Right atrium auricular region (tissue), 2 donors: ENCODE data around the gene NT5C. TPM values are rescaled to one million over a fixed set of nuclear protein-coding genes. Genes with fewer than 3 reads are reported as not detected.
A peak's percentile ranks its signal among the peaks of the same experiment; 100 is the strongest.

Source experiments
- DNase-seq: peaks from one replicate; pipeline ENCODE4 v3.0.0-alpha.2; 2019; ENCODE audit warnings: low spot score
- H3K27ac ChIP-seq, 2 donors: fragments of 200-600 bp; sonication (generic); 1 replicate in 1 of 2; 2 replicates in 1 of 2; pipeline ENCODE4 v1.5.1; 2016 to 2019
- H3K27me3 ChIP-seq, 2 donors: fragments of 200-600 bp; sonication (generic); one replicate each; pipeline versions ENCODE4 v1.5.1 to v1.6.0; 2017 to 2019
- H3K36me3 ChIP-seq: fragments of 200-600 bp; sonication (generic); one replicate; pipeline ENCODE4 v1.5.1; 2016
- H3K4me1 ChIP-seq, 2 donors: fragments of 200-600 bp; sonication (generic); one replicate each; pipeline versions ENCODE4 v1.5.1 to v1.6.0; 2017 to 2019
- H3K4me3 ChIP-seq, 2 donors: fragments of 200-600 bp; sonication (generic); 1 replicate in 1 of 2; 2 replicates in 1 of 2; pipeline ENCODE4 v1.5.1; 2017 to 2019; ENCODE audit warnings: mild to moderate bottlenecking in 1 of 2, moderate library complexity in 1 of 2
- H3K9me3 ChIP-seq, 2 donors: fragments of 200-600 bp; sonication (generic); one replicate each; pipeline ENCODE4 v1.5.1; 2019
- total RNA-seq, 2 donors: library from RNA; depleted of rRNA; stranded (reverse); fragments of >200 nt; gene quantifications; one replicate each; pipeline ENCODE4 v1.1.0, GENCODE V29; 2016
- TF ChIP-seq, protein P1 (sequence below), 2 donors: fragments of 200-600 bp; sonication (generic); IDR thresholded peaks; one replicate each; pipeline ENCODE4 v1.5.1; 2019; ENCODE audit warnings: antibody characterized with exemption in 2 of 2

The NT5C gene
- total RNA-seq, 2 donors from 2014 or later = 41.4 to 77.5 TPM

DNA sequence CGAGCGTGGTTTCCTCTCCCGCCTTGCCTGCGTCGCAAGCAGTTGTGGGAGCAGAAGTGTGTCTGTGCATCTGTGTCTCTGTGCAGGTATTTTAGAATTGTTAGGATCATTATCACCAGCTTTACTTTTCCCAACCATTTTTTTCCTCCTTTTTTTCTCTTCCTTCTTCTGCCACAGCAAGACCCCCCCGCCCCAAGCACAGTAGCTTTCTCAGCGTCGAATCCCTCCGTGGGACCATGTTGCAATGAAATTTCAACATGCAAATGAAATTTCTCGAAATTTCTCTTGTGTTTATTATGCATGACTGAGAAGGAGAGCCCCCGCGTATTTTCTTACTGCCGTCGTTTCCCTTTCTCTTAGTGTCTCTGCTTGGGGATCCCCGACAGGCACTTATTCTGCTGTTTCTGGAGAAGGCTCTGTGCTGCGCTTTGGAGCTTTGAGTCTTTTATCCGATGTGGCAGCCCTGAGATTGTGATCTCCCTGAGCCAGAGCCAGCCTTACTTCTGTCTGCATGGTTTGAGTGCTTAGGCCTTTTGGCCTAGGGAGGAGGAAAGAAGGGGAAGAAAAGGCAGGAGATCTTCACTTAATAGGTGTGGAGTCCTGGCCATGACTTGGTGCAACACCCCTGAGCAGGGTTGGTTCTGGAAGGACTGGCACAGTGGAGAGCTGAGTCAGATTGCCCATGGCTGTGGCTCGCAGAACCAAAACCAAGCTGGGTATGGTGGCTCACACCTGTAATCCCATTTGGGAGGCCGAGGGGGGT, 16.8 kb downstream of the NT5C start:
- DNase-seq = no peak
- Histone ChIP-seq H3K27me3 (no peaks in the 10 kb centered on the region), H3K36me3 (no peaks in the 10 kb centered on the region), H3K4me1 (peaks cover 0 to 48% of the 10 kb centered on the region in 2 donors), H3K9me3 (no peaks in the 10 kb centered on the region), H3K4me3 (peak overlapping the region; percentile 27 to 52), H3K27ac (peak overlapping the region; percentile 77 to 86)
- TF ChIP-seq, protein P1, sequence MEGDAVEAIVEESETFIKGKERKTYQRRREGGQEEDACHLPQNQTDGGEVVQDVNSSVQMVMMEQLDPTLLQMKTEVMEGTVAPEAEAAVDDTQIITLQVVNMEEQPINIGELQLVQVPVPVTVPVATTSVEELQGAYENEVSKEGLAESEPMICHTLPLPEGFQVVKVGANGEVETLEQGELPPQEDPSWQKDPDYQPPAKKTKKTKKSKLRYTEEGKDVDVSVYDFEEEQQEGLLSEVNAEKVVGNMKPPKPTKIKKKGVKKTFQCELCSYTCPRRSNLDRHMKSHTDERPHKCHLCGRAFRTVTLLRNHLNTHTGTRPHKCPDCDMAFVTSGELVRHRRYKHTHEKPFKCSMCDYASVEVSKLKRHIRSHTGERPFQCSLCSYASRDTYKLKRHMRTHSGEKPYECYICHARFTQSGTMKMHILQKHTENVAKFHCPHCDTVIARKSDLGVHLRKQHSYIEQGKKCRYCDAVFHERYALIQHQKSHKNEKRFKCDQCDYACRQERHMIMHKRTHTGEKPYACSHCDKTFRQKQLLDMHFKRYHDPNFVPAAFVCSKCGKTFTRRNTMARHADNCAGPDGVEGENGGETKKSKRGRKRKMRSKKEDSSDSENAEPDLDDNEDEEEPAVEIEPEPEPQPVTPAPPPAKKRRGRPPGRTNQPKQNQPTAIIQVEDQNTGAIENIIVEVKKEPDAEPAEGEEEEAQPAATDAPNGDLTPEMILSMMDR (IDR thresholded peaks at IDR 0.05) = no peak

GRCh38 chr17:75113798-75114551, 17.6 kb downstream of the NT5C start:
- Histone ChIP-seq H3K4me3 (peak overlapping the region; percentile 27 to 52), H3K27ac (peak overlapping the region; percentile 77 to 86), H3K4me1 (peaks cover 0 to 54% of the 10 kb centered on the region in 2 donors), H3K9me3 (no peaks in the 10 kb centered on the region), H3K36me3 (no peaks in the 10 kb centered on the region), H3K27me3 (no peaks in the 10 kb centered on the region)
- DNase-seq = peak; percentile 97
- TF ChIP-seq, protein P1 (IDR thresholded peaks at IDR 0.05) = peak; percentile 89 to 98

- H3K4me1 ChIP-seq = peaks cover 0 to 56% of the 10 kb centered on the region in 2 donors
- no peaks in the 10 kb centered on the region for H3K36me3 ChIP-seq
- no peaks in the 10 kb centered on the region for H3K27me3 ChIP-seq
- H3K9me3 ChIP-seq = no peaks in the 10 kb centered on the region
- H3K4me3 ChIP-seq = no peak overlapping the region
- TF ChIP-seq, protein P1 (IDR thresholded peaks at IDR 0.05) = no peak
- DNase-seq = no peak
- no peak overlapping the region for H3K27ac ChIP-seq
Measured at GRCh38 chr17:75111777-75112335, 19.7 kb downstream of the NT5C start.

DNA sequence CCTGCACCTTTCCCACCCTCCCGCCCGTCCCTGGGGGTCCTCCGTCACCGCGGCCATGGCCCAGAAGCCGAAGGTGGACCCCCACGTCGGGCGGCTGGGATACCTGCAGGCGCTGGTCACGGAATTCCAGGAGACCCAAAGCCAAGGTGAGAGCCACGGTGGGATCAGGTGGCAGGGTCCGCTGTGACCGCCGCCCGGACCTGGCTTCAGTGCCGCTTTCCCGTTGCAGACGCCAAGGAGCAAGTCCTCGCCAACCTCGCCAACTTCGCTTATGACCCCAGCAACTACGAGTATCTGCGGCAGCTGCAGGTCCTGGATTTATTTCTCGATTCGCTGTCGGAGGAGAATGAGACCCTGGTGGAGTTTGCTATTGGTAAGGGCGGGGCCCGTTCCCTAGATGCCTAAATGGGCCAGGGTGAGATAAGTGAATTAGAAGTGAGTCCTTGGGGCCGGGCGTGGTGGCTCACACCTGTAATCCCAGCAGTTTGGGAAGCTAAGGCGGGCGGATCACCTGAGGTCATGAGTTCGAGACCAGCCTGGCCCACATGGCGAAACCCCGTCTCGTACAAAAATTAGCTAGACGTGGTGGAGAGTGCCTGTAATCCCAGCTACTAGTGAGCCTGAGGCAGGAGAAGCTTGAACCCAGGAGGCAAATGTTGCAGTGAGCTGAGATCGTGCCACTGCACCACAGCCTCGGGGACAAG, 21.2 kb downstream of the NT5C start:
- no peaks in the 10 kb centered on the region for H3K27me3 ChIP-seq
- H3K9me3 ChIP-seq = no peaks in the 10 kb centered on the region
- H3K36me3 ChIP-seq = no peaks in the 10 kb centered on the region
- H3K27ac ChIP-seq = peak overlapping the region; percentile 78 to 84
- DNase-seq = no peak
- TF ChIP-seq, protein P1 (IDR thresholded peaks at IDR 0.05) = no peak
- peak overlapping the region; percentile 66 to 84 for H3K4me3 ChIP-seq
- H3K4me1 ChIP-seq = peaks cover 0 to 47% of the 10 kb centered on the region in 2 donors

- Histone ChIP-seq H3K4me3 (peak within 1 kb of the TSS; percentile 66 to 84), H3K9me3 (no peaks in the 10 kb centered on the region), H3K27me3 (no peaks in the 10 kb centered on the region), H3K36me3 (no peaks in the 10 kb centered on the region), H3K27ac (peak within 1 kb of the TSS; percentile 78 to 84), H3K4me1 (peaks cover 0 to 39% of the 10 kb centered on the region in 2 donors)
- TF ChIP-seq, protein P1 (IDR thresholded peaks at IDR 0.05) = peak in 1 of 2 donors; percentile 23
- DNase-seq = peak; percentile 89
Measured at GRCh38 chr17:75109407-75110233, 21.9 kb downstream of the NT5C start, which contains the start of gene ARMC7. Gene ARMC7, plus strand, starts transcription at chr17:75109969. Its CDS starts 320 bp downstream, at chr17:75110289.
